ENCODE results near the gene NPHS1. TPM values are rescaled to one million over a fixed set of nuclear protein-coding genes. Genes with fewer than 3 reads are reported as not detected.
"Not testable (repeated sequence)": the region's sequence is repeated elsewhere in the genome, so short reads cannot be mapped to it uniquely, and the experiment has no call there.

The NPHS1 gene
- polyA plus RNA-seq, 1 donor, result 123 TPM

DNA sequence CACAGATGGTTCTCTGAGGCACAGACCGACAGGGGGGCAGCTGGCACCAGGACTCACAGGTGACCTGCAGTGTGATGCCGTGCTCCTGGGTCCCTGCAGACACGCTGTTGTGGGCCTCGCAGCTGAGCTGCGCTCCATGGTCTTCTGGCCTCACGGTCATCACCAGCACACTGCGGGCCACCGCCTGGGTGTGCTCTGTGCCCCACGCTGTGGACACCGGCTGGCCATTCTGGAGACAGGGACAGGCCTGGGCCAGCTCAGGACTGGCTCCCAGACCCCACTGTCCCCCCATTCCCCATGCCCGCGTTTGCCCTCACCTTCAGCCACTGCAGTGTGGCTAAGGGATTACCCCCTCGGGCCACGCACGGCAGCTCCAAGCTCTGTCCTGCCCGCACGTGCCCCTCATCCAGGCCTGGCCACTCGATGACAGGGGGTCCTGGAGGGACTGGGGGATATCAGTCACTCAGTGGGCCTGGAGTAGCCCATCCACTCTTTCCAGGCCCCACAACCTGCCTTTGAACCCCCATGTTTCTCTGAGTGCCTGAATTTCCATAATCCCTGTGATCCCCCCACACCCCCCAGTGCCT, 3.3 kb downstream of the NPHS1 start:
- no peak for DNase-seq

DNA sequence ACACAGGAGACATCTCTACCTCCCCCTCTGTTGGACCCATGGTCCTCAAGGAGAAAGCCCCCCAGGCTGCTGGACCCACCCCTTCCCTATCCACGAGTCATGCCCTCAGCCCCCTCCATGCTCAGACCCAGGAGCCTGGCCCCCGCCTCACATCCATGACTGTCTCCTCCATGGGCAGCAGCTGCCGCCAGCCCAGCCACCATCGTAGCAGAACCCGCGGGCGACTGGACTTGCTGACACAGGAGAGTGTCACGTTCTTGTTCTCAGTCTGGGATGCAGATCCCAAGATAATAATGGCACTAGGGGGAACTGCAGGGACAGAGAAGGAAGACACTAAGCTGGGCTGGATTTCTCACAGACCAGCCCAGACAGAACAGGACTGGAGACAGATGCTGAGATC, 3.8 kb downstream of the NPHS1 start:
- DNase-seq, result no peak

DNA sequence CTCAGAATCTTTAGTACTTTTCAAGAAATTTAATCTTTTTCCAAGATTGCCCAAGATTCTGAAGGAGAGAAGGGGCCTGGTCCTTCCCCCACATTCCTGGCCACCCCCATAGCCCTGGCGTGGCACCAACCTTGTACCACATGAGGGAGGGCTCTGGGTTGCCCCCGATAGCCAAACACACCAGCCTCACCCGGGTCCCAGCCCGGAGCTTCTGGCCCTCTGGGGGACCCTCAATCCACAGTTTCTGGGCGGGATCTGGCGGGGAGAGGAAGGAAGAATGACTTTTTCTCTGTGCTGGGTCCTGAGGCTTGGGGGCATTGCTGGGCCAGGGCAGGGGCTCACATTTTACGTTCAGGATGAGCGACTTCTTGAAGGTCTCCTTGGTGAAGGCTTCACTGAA, 4.4 kb downstream of the NPHS1 start:
- no peak for DNase-seq

DNA sequence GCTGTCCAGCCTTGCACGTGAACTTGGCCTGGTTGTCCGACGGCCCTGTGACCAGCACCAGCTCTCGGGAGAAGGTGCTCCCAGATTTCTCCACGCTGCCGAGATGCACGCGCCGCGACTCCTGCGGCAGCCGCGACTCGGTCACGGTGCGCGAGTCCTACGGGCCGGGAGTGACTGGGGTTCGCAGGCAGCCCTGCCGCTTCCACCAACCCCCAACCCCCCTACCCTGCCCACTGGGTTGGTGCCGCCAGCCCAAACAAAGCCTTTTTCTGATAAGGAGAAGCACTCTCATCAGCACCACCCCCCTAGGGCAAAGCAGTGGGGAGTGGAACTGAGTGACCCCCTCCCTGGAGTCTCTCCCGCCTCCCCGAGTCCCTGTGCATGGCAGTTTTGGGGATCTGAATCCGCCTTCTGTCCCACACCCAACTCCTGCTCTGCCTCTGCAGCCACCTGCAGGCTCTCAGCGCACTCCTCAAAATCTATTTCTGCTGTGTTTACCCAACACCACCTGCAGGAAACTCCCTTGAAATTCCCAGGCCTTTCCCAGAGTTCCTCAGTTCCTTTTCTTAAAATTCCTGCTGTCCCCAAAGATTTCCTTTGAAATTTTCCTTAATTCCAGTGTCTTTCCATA, 6.2 kb downstream of the NPHS1 start:
- no peak for DNase-seq

DNA sequence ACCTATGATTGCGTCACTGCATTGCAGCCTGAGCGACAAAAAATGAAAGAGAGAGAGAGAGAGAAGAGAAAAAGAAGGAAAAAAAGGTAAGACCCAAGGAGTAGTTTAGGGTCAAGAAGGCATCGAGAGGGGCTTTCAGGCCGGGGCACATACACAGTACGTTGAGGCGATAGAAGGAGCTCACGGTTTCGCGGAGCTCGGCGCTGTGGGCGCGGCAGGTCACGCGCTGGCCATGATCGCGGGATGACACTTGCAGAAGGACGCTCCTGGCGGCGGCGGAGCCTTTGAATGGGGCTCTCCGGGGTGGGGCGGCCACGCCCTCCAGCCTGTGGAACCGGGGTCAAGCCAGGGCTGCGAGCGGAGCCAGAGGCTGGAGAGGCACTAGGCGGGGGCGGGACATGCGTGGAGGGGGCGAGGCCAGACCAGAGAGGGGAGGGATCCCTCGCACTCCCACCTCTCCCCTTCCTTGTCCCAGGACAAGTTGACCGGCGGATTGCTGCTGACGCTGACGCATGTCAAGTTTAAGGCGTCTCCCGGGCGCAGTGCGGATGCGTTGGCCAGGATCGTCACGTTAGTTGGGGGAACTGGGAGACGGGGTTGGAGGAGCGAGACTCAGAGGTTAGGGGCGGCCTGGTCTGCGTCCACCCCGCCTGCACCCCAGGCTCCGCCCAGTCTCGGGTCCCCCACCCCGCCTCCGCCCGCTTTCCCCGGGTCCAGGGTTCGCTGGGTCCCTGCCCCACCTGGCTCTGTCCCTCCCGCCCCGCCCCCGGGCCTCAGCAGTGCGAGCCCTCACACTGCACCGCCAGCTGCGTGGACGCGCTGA, 6.9 kb downstream of the NPHS1 start:
- no peak for DNase-seq

DNA sequence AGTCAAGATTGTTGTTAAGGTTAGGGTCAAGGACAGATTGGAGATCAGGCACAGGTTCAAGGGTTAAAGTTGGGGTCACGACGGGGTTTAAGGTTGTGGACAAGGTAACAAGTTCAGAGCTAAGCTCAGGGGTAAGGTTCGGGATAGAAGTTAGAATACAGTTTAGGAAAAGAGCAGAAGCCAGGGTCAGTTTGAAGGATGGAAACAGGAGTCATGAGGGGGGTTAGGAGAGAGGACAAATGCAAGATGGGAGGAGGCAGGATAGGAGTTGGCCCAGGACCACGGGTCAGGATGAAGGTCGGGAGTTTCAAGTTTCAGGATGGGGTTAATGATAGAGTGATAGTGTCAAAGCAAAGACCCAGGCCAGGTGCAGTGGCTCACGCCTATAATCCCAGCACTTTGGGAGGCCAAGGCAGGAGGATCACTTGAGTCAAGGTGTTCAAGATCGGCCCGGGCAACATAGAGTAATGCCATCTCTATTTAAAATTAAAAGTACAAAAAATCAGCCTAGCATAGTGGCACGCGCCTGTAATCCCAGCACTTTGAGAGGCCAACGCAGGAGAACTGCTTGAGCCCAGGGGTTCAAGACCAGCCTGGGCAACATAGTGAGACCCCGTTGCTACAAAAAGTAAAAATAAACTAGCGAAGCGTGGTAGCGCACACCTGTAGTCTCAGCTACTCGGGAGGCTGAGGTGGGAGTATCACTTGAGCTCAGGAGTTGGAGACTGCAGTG, 7.7 kb downstream of the NPHS1 start:
- DNase-seq, result no peak

DNA sequence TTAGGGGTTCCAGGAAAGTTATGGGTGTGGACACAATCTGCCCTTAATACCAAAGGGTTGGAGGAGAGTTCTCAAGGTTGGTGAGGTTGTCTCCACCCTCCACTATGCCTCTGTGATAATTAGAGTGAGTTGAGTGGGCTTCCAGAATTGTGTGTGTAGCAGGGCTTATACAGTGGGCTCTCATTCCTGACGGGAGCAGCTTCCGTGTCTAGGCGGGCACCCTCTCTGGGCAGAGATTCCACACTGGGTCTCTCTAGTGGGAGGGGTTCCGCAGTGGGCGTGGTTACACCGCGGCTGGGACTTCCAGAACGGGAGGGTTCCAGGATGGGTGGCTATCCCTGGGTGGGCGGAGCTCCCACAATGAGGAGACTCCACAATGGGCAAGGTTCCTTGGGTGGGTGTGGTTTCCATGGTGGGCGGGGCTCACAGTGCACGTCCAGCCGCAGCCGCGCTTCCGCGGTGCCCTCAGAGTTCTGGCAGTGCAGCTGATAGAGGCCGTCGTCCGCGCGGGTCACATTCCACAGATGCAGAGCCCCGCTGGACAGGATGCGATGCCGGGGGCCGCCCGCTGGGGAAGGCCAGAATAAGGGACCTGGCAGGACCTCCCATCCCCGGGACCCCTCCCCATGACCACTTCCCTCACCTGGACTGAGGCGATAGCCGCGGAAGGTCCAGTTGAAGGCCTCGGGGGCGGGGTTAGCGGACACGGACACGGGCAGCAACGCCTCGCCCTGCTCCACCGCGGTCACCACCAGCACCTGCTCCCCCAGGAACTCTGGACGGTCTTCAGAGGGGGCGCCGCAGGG, 8.4 kb downstream of the NPHS1 start:
- no peak for DNase-seq

DNA sequence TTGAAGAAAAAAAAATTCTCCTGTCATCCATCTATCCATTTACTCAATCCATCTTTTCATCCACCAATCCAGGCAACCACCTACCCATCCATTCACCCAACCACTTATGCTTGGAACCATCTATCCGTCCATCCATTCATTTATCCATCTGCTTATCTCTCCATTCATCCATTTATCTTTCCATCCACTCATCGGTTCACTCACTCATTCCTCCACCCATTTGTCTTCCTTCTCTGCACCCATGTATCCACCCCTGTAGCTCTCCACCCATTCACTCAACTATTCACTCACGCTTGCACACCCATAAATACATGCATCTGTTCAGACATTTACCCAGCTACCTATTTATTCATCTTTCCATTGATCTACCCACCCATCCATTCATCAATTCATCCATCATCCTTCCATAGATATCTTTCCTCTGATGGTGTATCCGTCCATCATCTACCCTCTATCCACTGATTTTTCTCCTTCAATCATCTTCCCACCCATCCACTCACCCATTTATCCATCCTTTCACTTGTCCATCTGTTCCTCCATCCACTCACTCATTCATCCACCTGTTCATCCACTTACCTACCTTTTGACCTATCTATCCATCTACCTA, 9.5 kb downstream of the NPHS1 start:
- no peak for DNase-seq

DNA sequence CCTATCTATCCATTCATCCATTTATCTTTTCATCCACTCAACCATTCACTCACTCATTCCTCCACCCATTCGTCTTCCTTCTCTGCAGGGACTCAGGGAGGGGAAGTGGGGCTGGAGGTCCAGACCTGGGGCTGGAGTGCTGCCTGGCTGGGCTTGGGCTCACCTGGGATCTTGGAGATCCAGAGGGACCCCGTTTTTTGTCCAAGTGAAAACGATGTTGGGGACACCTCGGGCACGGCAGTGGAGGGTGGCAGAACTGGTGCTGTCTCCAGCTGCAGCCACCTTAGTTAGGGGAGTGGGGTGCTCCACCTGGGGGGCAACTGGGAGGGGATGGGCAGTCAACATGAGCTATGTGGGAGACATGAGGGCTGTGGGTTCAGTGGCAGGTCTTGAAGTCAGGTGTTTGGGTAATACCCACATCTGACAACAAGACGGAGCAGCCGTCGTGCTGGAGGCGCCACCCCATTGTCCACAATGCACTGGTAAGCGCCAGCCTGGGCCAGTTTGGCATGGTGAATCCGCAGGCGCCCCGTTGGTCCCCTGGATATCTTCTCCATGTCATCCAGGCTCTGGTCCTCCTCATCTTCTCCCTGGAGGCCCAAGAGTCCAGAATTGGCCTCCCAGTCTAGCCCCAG, 10.2 kb downstream of the NPHS1 start:
- DNase-seq, result no peak

DNA sequence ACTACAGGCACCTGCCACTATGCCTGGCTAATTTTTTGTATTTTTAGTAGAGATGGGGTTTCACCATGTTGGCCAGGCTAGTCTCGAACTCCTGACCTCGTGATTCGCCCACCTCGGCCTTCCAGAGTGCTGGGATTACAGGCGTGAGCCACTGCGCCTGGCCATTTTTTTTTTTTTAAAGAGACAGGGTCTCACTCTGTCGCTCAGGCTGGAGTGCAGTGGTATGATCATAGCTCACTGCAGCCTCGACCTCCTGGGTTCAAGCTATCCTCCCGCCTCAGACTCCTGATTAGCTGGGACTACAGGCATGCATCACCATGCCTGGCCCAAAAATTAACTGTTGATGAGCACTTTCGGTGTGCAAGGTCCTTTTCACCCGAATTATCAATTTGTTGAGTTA, 16.2 kb downstream of the NPHS1 start:
- not testable (repeated sequence) for DNase-seq

DNA sequence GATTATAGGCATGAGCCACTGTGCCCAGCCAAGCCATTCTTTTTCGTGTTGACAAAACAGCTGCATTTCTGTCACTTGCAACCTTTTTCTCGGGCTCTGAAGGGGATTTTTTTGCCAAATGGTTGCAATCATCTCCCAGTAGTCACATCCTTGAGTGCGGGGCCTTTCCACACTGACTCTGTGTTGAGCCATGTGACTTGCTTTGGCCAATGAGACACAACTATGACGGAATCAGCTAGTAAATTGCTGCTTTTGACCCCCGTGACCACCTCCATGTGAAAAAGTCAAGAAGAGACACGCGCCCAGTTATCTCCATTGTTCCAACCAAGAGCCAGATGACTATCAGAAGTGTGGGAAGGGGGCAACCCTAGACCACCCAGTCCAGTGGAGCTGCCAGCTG, 18.3 kb downstream of the NPHS1 start:
- no peak for DNase-seq

DNA sequence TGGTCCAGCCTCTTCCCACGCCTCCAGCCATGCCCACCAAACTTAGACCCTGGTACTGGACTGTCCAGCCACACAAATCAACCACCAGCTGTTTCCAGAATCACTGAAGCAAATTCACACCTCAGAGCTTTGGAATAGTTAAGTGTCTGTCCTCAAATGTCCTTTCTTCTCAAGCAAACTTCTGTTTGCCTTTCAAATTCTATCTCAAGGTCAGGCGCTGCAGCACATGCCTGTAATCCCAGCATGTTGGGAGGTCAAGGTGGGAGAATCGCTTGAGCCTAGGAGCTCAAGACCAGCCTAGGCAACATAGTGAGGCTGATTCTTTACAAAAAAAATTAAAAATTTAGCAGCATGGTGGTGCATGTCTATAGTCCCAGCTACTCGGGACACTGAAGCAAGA, 20.2 kb downstream of the NPHS1 start:
- no peak for DNase-seq

DNA sequence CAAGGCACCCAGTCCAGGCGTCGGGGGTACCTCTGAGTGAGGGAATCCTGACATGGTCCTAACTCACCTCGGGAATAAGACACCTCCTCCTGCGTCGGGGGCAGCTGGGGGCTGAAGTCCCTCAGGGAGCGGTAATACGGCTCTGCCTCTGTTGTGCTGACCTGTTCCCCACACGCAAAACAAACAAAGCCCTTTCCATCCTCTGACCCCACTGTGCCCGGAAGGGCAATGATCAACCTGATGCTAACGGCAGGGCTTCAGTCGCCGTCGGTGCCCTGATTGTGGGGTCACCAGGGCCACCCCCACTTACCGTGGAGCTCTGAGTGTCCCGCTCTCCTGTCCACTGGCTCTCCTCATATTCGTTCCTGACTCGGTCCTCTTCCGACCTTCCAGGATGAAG, 21.3 kb downstream of the NPHS1 start:
- DNase-seq, result no peak

DNA sequence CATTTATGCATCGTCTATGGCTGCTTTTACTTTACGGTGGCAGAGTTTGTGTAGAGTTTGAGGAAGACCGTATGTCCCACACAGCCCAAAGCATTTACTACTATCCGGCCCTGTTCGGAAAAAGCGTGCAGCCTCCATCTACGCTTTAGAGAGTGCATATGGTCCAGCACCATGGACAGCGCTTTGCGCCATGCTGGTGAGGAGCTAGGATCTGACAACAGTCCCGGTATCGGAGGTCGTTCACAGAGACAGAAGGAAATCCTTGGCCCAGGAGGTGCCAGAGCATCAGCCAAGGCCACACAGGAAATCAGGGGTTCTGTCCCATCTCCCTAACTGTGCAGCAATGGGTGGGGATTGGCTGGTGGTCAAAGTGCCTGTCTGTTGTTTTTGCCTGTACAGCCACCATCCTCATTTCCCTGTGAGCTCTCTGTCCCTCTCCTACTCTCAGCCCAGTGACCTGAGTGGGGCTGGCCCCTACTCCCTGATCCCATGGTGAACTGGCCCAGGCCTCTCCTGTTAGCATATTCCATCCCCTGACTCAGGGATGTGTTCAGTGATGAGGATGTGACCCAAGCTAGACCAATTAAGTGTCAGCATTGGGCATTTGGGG, 23.5 kb downstream of the NPHS1 start:
- peak; percentile 88 for DNase-seq

DNA sequence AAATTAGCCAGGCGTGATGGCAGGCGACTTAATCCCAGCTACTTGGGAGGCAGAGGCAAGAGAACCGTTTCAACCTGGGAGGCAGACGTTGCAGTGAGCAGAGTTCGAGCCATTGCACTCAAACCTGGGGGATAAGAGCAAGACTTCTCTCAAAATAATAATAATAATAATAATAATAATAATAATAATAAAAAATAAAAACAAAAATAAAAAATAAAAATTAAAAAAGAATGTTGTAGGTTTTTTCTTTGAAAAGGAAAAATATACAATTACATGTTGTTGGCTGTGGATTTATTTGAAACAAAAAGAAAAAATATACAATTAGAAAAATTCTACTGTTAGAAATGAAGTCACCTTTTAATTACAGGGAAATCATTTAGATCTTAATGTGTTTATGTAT, 28.2 kb downstream of the NPHS1 start:
- DNase-seq, result no peak

DNA sequence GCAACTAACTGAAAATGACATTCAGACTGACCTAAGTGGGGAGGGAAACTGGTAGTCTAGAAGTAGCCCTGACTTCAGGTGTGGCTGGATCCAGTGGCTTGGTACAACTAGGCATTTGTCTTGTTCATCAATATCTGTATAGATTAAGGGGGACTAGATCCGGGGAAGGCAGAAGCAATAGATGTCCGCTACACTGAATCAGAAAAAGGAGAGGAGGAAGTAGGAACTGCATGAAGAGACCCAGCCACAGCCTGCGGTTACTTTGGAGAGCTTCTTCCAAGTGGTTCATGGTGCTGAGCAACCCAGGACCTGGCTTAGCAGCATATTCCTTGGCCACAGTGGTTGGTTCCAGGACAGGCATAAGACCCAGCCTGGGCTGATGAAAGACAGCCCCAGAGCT, 29.7 kb downstream of the NPHS1 start:
- DNase-seq, result no peak

DNA sequence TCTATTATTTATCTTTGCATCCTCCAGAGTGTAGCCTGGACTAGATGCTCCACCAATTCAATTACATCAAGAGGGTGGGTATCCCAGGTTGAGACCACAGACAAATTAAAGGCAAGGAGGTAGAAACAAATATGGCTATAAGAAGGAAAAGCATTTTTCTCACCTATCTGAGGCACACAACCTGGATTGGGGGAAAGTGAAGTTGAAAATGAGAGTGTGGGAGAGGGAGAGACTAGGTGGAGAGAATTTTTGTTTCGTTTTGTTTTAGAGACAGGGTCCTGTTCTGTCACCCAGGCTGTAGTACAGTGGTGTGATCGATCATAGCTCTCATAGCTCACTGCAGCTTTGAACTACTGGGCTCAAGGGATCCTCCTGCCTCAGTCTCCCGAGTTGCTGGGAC, 33.9 kb downstream of the NPHS1 start:
- DNase-seq, result no peak

DNA sequence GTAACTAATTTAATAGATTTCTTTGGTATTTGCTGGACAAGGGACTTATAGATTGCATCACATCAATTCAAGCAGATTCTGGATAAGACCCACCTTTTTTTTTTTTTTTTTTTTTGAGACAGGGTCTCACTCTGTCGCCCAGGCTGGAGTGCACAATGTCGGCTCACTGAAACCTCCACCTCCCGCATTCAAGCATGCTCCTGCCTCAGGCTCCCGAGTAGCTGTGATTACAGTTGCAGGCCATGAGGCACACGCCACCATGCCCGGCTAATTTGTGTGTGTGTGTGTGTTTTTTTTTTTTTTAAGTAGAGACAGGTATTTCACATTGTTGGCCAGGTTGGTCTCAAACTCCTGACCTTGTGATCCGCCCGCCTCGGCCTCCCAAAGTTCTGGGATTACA, 35.5 kb downstream of the NPHS1 start:
- DNase-seq, result no peak

DNA sequence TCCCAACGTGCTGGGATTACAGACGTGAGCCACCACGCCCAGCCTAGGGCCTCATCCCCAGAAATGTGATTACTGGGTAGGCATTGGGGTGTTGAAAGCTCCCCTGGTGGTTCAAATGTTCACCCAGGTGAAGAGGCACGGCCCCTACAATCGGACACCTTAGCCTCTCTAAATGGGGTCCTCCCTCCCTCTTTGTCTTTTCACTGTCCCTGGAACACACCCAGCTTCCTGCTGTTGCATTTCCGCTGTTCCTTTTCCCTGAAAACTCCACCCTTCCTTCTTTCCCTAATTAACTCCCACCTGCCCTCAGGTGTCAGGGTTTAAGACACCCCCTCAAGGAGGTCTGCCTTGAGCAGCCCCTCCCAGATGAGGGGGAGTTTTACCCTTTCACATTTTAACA, 36.0 kb downstream of the NPHS1 start:
- DNase-seq, result no peak

DNA sequence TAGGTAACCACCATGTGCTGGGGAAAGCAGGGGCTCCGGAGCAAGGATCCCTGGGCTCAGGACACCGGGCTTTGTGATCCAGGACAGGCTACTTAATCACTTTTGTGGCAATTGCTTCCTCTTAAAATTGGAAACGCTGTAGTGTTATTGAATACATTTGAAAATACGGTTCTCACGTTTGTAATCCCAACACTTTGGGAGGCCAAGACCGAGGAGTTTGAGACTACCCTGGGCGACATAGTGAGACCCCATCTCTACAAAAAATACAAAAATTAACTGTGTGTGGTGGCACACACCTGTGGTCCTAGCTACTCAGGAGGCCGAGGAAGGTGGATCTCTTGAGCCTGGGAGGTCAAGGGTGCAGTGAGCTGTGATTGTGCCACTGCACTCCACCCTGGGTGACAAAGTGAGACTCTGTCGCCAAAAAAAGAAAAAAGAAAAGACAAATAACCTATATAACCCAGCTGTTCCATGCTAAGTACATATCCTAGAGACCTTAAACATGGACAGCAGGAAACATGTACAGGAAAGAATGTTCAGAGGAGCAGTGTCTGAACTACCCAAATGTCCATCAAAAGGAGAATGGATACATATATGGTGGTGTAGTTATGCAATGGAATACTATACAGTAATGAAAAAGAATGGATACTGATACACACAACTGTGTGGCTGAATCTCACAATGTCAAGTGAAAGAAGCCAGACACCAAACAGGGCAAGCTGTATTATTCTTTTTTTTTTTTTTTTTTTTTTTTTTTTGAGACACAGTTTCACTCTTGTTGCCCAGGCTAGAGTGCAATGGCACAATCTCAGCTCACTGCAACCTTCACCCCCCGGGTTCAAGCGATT, 39.0 kb downstream of the NPHS1 start:
- DNase-seq, result no peak

Data from left kidney (tissue), 2 donors.